GM19035 (cell line): Measurements from ENCODE around the gene CENPQ.

ENCODE experiments used
- ATAC-seq: cut with Tn5 transposase; IDR thresholded peaks from one replicate; pipeline ENCODE4 v1.9.1; 2021; ENCODE audit not compliant: unreplicated experiment

CENPQ gene

GRCh38 chr6:49504666-49505065, 41.5 kb downstream of the CENPQ start:
- no peak for ATAC-seq

- ATAC-seq, result no peak
These were observed 43.5 kb downstream of the CENPQ start for GRCh38 chr6:49506569-49507111.

- ATAC-seq, result no peak
These were observed 46.2 kb downstream of the CENPQ start for GRCh38 chr6:49509342-49509741.

- ATAC-seq, result no peak
These were observed 50.2 kb downstream of the CENPQ start for GRCh38 chr6:49513153-49513989.

GRCh38 chr6:49514571-49515484, 51.7 kb downstream of the CENPQ start:
- no peak for ATAC-seq

- ATAC-seq, result no peak
These were observed 52.4 kb downstream of the CENPQ start for GRCh38 chr6:49515485-49516146.

GRCh38 chr6:49516147-49516505, 53.0 kb downstream of the CENPQ start:
- no peak for ATAC-seq

- no peak for ATAC-seq
These were observed 54.7 kb downstream of the CENPQ start for GRCh38 chr6:49517919-49518318.

GRCh38 chr6:49519660-49520059, 56.5 kb downstream of the CENPQ start:
- peak; percentile 72 for ATAC-seq

- no peak for ATAC-seq
These were observed 59.8 kb downstream of the CENPQ start for GRCh38 chr6:49522710-49523593.

GRCh38 chr6:49523901-49524300, 60.7 kb downstream of the CENPQ start:
- no peak for ATAC-seq

- ATAC-seq, result no peak
These were observed 61.4 kb downstream of the CENPQ start for GRCh38 chr6:49524541-49524940.

- ATAC-seq, result no peak
These were observed 63.4 kb downstream of the CENPQ start for GRCh38 chr6:49526598-49526997.

GRCh38 chr6:49527320-49527719, 64.2 kb downstream of the CENPQ start:
- no peak for ATAC-seq

- no peak for ATAC-seq
These were observed 65.4 kb downstream of the CENPQ start for GRCh38 chr6:49528571-49528970.

GRCh38 chr6:49530141-49530776, 67.1 kb downstream of the CENPQ start:
- no peak for ATAC-seq

GRCh38 chr6:49531774-49532569, 68.8 kb downstream of the CENPQ start:
- ATAC-seq, result peak; percentile 96

GRCh38 chr6:49535795-49536194, 72.6 kb downstream of the CENPQ start:
- no peak for ATAC-seq

GRCh38 chr6:49539102-49539501, 75.9 kb downstream of the CENPQ start:
- ATAC-seq, result no peak
